GM19043 (cell line): Measurements from ENCODE around the gene BEGAIN.

Experiments used
- ATAC-seq: cut with Tn5 transposase; IDR thresholded peaks from one replicate; pipeline ENCODE4 v1.9.1; 2021; ENCODE audit warnings: low read depth; ENCODE audit not compliant: unreplicated experiment

Gene BEGAIN

GRCh38 chr14:100616854-100617409 lies 29.7 kb upstream of the BEGAIN start:
- no peak for ATAC-seq

GRCh38 chr14:100615736-100616695 lies 28.8 kb upstream of the BEGAIN start:
- no peak for ATAC-seq

GRCh38 chr14:100614803-100615202 lies 27.6 kb upstream of the BEGAIN start:
- ATAC-seq: no peak

- ATAC-seq: no peak
Observed at GRCh38 chr14:100612986-100613385, 25.8 kb upstream of the BEGAIN start.

- no peak for ATAC-seq
Observed at GRCh38 chr14:100611811-100612480, 24.7 kb upstream of the BEGAIN start.

GRCh38 chr14:100610511-100611217 lies 23.4 kb upstream of the BEGAIN start:
- no peak for ATAC-seq

GRCh38 chr14:100609941-100610391 lies 22.7 kb upstream of the BEGAIN start:
- no peak for ATAC-seq

- ATAC-seq: no peak
Observed at GRCh38 chr14:100609331-100609870, 22.2 kb upstream of the BEGAIN start.

- ATAC-seq: no peak
Observed at GRCh38 chr14:100608586-100609330, 21.5 kb upstream of the BEGAIN start.

- no peak for ATAC-seq
Observed at GRCh38 chr14:100608064-100608463, 20.8 kb upstream of the BEGAIN start.

GRCh38 chr14:100607611-100607956 lies 20.4 kb upstream of the BEGAIN start:
- no peak for ATAC-seq

- ATAC-seq: no peak
Observed at GRCh38 chr14:100606687-100607610, 19.7 kb upstream of the BEGAIN start.

GRCh38 chr14:100605706-100606686 lies 18.8 kb upstream of the BEGAIN start:
- ATAC-seq: no peak

GRCh38 chr14:100605230-100605629 lies 18.0 kb upstream of the BEGAIN start:
- ATAC-seq: no peak

GRCh38 chr14:100604709-100605108 lies 17.5 kb upstream of the BEGAIN start:
- no peak for ATAC-seq

- ATAC-seq: no peak
Observed at GRCh38 chr14:100604121-100604501, 16.9 kb upstream of the BEGAIN start.

- no peak for ATAC-seq
Observed at GRCh38 chr14:100603341-100604120, 16.3 kb upstream of the BEGAIN start.
